HG03378 (cell line): ENCODE results near the gene STAT4.

ENCODE experiments used
- ATAC-seq: cut with Tn5 transposase; IDR thresholded peaks from one replicate; pipeline ENCODE4 v1.9.1; 2021; ENCODE audit warnings: mild to moderate bottlenecking, moderate library complexity; ENCODE audit not compliant: unreplicated experiment

STAT4 gene

GRCh38 chr2:191048073-191048472, 102.7 kb downstream of the STAT4 start:
- ATAC-seq = no peak

DNA sequence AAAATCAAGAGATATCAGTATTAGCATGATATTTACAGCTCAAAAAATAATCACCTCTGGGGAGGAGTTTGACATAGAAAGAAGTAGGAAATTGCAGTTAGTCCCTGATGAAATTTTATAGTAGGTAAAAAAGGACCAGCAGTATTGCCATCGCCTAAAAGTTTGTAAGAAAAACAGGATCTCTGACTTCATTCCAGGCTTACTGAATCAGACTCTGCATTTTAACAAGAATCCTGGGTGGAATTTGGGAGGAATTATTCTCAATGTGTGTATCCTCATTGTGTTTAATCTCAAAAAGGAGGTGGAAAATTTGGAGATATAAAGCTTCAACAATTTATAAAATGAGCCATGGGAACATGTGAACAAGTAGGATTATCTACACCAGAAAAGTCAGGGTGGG, 105.7 kb downstream of the STAT4 start:
- no peak for ATAC-seq

- ATAC-seq = no peak
Observed at GRCh38 chr2:191043438-191043837, 107.4 kb downstream of the STAT4 start.

DNA sequence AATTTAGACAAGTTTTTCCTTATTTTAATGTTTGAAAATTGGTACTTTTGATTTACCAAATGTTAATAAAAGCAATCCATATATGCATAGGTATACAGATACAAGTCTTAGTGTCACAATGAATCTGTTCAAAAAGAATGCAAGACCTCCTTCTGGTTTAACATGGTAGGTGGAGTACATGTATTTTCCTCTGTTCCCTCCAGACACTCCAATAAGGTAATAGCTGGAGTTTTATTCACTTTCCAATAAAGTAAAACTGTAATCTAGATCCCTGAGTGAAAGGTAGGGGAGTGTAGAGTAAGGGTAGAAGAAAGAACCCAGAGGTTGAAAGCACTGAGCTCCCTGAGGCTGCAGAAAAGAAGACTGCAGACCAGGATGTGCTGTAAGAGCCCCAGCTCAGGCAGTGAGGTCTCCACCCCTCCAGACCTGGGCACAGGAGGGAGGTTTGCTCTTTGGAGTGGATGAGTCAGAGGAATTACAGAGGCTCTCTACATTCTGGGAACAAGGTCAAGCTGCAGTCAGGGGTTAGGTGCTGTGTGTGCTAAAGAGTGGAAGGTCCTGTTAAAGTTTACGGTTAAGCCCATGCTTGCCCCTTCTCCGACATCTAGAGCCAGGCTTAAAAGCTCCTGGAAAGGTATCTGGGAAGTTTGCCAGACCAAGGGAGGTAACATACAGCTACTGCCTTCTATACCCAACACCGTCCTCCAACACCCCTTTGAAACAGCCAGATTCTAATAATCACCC, 109.2 kb downstream of the STAT4 start:
- ATAC-seq = no peak

DNA sequence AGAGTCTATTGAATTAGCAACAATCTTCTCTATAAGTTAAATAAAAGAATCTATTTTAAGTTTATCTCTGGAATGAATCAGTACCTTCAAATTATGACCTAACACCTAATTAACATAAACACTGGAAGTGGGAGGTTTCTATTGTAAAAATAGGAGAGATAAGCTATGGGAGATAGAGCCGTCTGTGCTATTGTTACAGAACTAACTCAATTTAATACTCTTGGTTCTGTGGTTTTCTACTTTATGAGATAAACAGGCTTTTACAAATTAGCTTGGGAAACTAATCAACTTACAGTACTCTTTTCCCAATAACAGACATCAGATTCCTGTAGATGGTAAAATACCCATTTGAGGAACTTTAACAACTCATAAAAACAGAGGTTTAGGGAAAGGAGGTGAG, 111.2 kb downstream of the STAT4 start:
- no peak for ATAC-seq

DNA sequence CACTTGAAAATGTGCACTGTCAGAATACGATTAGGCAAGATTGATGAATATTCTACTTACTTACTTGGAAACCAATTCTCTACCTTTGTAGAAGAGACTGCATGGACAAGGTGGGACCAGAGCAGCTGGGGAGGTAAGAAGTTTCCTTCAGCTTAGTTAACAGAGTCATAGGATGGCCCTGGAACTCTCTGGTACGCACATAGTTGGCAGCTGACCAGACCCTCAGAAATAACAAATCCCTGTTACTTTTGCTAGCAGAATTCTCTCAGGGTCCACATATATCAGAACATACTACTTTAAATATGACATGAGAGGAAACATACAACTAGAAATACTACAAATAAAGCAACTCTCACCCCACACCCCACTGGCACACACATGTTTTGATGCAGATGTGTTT, 112.1 kb downstream of the STAT4 start:
- ATAC-seq = no peak

GRCh38 chr2:191038241-191038725, 112.5 kb downstream of the STAT4 start:
- no peak for ATAC-seq

DNA sequence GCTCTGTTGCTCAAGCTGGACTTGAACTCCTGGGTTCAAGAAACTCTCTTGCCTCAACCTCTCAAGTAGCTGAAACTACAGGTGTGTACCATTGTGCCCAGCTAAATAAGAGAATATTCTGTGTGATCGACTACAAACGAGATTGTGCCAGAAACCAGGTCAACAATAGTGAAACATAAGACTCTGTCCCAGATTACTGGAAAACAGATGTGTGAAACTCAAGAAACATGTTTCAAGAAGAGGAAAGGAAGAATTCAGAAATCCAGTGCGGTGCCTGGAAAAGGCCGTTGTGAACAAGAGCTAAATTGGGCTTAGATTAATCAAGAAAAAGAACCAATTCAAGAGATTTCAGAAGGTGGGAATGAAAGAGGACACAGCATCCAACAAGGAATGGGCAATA, 113.4 kb downstream of the STAT4 start:
- ATAC-seq = no peak

DNA sequence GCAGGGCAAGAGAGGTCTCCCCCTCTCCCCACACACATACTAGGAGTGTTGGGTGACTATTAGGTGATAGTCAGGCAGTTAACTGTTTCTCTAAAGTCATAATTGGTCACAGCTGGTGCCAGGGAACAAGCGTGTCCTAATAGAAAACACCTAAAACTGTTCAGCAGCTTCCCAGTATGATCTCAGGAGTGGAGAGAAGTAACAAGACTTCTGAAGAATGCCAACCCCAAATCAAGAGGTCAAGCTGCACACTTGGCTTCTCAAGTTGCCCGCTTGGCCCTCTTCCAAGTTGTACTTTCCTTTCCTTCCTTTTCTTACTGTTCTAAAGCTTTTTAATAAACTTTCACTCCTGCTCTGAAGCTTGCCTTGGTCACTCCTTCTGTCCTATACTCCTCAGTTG, 114.4 kb downstream of the STAT4 start:
- no peak for ATAC-seq

- no peak for ATAC-seq
Observed at GRCh38 chr2:191032588-191033429, 118.0 kb downstream of the STAT4 start.

DNA sequence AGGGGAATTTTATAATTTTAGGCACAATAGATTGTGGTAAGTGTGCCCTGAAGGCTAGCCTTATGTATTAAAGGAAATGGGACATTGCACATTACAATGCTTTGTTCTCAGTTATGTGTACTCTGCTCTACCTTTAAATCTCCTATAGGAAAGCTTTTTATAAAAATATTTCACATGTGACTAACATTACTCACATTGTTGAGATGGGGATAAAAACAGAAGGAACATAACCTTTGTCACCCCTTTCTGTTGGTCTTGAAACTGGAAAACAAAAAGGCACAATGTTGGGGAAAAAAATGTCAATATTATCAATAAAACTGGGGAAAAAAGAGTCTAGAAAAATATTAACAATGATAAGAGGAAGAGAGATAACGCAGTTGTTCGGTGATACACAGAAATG, 119.5 kb downstream of the STAT4 start:
- ATAC-seq = no peak

DNA sequence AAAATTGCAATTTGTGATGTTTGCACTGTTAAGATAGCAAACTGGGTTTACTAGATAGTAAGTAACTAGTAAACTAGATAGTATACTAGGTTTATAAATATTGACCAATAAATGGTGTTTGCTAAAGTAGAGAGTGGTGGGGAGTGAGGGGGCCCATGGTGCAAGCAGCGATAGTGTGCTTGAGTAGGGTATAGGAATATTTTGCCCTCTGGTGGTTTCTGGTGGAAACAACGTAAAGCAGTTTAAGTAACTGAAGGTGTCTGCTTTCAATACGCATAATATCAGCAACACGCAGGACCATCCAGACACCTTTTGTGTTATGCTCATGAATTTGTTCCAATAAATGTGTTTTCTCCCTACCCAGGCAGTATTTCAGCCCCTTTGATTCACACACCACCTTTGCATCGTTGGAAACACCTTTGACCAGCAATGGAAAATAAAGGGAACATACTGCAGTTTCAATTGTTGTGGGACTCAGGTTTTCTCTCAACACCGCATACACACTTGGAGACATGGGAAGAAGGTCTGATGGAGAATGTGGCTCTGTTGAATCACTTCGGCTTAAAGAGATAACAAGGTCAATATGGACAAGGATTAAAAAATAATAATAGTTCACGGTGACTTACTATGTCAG, 120.2 kb downstream of the STAT4 start:
- peak; percentile 95 for ATAC-seq

DNA sequence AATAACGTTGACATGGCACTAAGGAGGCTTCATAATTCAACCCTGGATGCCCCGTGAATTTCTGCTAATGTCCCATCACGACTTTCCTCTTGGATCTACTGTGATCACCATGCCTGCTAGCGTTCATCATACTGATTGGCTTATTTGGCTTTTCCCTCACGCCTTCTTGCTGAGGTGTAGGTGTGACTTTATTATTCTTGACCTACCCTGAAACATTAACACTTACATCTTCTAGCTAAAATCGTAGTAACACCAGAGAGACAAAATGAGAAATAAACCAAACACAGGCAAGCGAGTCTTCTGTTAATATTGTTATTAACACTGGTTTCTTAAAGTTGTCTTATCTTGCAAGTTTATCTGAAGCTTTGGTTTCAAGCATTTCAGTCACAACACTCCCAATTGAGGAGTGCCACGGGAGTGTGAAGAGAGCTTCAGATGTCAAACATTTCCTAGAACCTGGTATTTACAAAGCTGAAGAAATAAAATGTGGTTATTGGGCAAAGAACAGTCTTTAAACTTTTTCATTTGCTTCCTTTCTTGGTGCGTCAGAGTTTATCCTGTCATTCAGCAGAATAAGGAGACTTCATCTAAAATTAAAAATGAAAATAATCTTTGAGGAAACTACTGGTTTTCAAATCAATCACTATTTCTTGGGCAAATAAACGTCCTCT, 121.4 kb downstream of the STAT4 start:
- no peak for ATAC-seq

- ATAC-seq = no peak
Observed at GRCh38 chr2:191026377-191026776, 124.4 kb downstream of the STAT4 start.

DNA sequence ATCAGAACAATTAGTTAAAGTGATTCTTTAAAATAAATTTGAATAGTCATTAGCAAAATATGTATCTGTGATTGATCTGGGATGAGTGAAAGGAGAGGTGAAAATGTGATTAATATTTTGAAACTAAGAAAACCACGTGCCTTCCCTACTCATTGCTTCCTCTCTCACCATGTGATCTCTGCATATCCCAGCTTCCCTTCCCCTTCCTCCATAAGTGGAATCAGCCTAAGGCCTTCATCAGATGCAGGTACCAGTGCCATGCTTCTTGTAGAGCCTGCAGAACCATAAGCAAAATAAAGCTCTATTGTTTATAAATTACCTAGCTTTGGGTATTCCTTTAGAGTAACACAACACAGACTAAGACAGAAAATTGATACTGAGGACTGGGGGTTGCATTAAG, 125.7 kb downstream of the STAT4 start:
- ATAC-seq = no peak

DNA sequence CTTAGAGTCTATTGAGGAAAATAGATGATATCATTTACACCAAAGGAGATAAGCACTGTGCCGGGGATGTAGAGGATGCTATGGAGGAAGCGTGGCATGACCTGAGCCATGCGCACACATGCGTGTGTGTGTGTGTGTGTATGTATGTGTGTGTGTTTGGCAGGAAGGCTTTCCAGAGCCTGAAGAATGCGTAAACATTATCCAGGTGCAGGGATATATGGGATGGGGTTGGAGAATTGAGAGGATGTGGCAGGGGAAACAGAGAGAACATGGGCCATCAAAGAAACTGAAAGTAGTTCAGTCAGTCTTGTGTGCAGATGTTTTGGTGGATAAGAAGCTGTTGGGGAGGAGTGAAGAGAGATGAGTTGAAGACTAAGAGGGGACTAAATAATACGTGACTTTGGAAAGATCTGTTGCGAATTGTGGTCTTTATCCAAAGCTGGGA, 127.5 kb downstream of the STAT4 start:
- ATAC-seq = no peak

- peak; percentile 20 for ATAC-seq
Observed at GRCh38 chr2:191020742-191021381, 129.9 kb downstream of the STAT4 start.

- ATAC-seq = peak; percentile 74
Observed at GRCh38 chr2:191020221-191020741, 130.5 kb downstream of the STAT4 start.

- ATAC-seq = no peak
Observed at GRCh38 chr2:191019376-191019775, 131.4 kb downstream of the STAT4 start.

GRCh38 chr2:191018643-191019119, 132.1 kb downstream of the STAT4 start:
- ATAC-seq = no peak
